GM10266 (cell line): ENCODE data around the gene MICU1.
"Not testable (repeated sequence)": the region's sequence is repeated elsewhere in the genome, so short reads cannot be mapped to it uniquely, and the experiment has no call there.

ENCODE experiments used
- DNase-seq: peaks from one replicate; pipeline ENCODE4 v3.0.0; 2012; ENCODE audit errors: extremely low spot score
- CTCF ChIP-seq: IDR thresholded peaks from 2 replicates; pipeline ENCODE4 v1.5.1; 2012; ENCODE audit warnings: mild to moderate bottlenecking, low read depth; ENCODE audit not compliant: control insufficient read depth, insufficient read depth; ENCODE audit errors: missing control alignments

MICU1 gene

DNA sequence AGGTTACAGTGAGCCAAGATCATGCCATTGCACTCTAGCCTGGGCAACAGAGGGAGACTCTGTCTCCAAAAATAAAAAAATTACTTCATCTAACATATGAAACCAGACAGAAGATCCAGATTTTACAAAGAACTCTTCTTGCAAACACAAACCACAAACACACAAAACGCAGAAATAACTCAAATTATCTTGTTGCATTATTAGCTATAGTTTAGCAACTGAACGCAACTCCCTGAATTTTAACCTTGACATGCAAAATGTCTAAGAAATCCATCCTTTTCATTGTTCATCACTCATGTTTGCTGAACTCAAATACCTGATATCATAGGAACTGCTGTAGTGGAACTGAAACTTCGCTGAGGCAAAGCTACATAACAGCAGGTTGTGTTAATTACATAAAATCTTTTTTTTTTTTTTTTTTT is 64.1 kb downstream of the MICU1 start:
- DNase-seq: peak; percentile 44
- no peak for TF ChIP-seq CTCF

GRCh38 chr10:72557362-72557761 is 68.5 kb downstream of the MICU1 start:
- DNase-seq: no peak
- no peak for TF ChIP-seq CTCF

- TF ChIP-seq CTCF: no peak
- DNase-seq: no peak
Measured at GRCh38 chr10:72552857-72553256, 73.0 kb downstream of the MICU1 start.

- DNase-seq: no peak
- no peak for TF ChIP-seq CTCF
Measured at GRCh38 chr10:72550239-72550638, 75.6 kb downstream of the MICU1 start.

DNA sequence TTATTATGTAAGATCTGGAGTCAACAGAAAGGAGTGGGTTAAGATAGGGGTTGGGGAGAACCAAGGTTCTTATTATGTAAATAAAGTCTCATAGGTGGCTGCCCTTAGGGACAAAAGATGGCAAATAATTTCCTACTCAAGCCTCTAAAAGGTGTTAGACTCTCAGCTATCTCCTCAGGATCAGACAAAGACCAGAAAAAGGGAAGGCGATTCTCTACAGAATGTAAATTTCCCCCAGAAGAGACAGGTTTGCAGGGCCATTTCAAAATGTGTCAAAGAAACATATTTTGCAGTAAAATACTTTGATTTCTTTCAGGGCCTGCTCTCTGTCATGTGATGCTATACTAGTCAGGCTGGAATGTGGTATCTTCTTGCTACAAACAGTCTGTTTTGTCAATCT is 80.3 kb downstream of the MICU1 start:
- DNase-seq: no peak
- no peak for TF ChIP-seq CTCF

GRCh38 chr10:72543855-72544254 is 82.0 kb downstream of the MICU1 start:
- DNase-seq: not testable (repeated sequence)

DNA sequence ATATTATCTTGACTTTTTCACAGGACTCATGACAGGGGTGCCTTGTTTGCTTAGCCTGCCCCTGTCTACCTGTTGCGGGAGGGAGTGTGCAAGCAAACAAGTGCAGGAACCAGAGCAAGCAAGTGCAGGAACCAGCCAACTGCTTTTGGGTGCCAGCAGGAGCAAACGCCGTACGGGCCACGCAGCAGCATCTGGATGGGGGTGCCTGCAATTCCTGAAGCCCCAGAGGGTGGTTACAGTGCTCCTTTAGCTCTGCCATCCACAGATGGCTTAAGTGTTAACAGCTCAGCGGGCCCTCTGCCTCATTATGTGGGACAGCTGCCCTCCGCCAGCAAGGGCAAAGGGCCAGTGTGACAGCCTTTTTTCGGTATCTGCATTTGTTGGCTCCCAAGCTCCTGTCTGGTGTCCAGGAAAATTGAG is 83.5 kb downstream of the MICU1 start:
- no peak for TF ChIP-seq CTCF
- no peak for DNase-seq

GRCh38 chr10:72541337-72541736 is 84.5 kb downstream of the MICU1 start:
- DNase-seq: no peak
- TF ChIP-seq CTCF: no peak
